ENCODE results near the gene HECTD4. TPM values are rescaled to one million over a fixed set of nuclear protein-coding genes. Genes with fewer than 3 reads are reported as not detected.
A peak's percentile ranks its signal among the peaks of the same experiment; 100 is the strongest.

HECTD4 gene
- total RNA-seq, 2 donors from 2014 or later: 46.6 to 48.2 TPM

DNA sequence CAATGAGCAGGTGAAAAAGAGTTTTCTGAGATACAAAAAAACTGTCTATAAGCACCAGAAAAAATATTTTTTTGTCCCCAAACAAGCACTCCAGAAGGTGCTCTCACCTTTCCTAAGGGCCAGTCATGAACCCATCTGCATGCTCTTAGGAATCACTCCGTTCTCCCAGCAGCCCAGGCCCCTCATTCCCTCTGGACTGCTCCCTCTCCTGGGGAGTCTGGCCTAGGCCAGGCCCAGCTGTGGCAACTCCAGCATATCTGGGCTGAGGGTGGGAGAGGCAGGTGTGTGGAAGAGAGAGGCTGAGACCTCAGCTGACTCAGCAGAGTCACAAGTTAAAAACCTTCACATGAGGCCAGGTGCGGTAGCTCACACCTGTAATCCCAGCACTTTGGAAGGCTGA is 202.3 kb downstream of the HECTD4 start:
- Histone ChIP-seq H3K4me1 (ENCODE audit: control insufficient read depth, insufficient read depth, low read length) (no peaks in the 10 kb centered on the region), H3K9me3 (ENCODE audit: control insufficient read depth, low read length) (no peaks in the 10 kb centered on the region), H3K27me3 (ENCODE audit: control insufficient read depth, insufficient read depth, low read length, poor library complexity, severe bottlenecking) (no peaks in the 10 kb centered on the region), H3K36me3 (ENCODE audit: control insufficient read depth, insufficient read depth, low read length) (peaks cover 64% of the 10 kb centered on the region), H3K4me3 (ENCODE audit: low read length) (no peak overlapping the region), H3K9ac (ENCODE audit: extremely low read depth, low read length, poor library complexity, severe bottlenecking) (no peak overlapping the region), H3K27ac (ENCODE audit: low read depth, low read length) (no peak overlapping the region)
- Mint-ChIP-seq H3K27ac (peak overlapping the region; percentile 19), H3K27me3 (ENCODE audit: insufficient read depth) (no peaks in the 10 kb centered on the region), H3K9me3 (no peaks in the 10 kb centered on the region), H3K4me1 (no peaks in the 10 kb centered on the region), H3K4me3 (no peak overlapping the region), H3K36me3 (ENCODE audit: low read depth) (peaks cover 57% of the 10 kb centered on the region)
- TF ChIP-seq, protein P1, sequence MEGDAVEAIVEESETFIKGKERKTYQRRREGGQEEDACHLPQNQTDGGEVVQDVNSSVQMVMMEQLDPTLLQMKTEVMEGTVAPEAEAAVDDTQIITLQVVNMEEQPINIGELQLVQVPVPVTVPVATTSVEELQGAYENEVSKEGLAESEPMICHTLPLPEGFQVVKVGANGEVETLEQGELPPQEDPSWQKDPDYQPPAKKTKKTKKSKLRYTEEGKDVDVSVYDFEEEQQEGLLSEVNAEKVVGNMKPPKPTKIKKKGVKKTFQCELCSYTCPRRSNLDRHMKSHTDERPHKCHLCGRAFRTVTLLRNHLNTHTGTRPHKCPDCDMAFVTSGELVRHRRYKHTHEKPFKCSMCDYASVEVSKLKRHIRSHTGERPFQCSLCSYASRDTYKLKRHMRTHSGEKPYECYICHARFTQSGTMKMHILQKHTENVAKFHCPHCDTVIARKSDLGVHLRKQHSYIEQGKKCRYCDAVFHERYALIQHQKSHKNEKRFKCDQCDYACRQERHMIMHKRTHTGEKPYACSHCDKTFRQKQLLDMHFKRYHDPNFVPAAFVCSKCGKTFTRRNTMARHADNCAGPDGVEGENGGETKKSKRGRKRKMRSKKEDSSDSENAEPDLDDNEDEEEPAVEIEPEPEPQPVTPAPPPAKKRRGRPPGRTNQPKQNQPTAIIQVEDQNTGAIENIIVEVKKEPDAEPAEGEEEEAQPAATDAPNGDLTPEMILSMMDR (conservative IDR thresholded peaks at IDR 0.05): peak; percentile 44
- peak; percentile 67 for DNase-seq
- 88 to 100% methylated on average over 1 to 2 of the region's 2 CpGs for WGBS, 2 experiments (ENCODE audit: insufficient coverage in 1 of 2, insufficient read length in 1 of 2)

DNA sequence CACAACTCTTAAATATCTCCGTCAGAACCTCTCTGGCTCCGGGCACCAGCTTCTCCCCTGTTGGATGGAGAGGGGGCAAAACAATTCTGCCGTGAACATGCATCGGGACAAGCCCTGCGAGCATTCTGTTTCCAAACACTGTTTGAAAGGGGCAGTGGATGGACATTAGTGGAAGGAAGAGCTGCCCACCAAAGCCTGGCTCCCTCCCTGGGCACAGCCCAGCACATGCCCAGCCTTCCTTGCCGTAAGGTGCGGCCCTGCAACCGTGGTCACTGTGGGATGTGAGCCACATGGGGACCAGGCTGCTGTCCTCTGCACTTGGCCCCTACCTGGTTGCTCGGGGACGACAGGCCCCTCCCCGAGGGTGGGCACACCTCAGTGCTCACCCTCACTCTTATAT is 202.9 kb downstream of the HECTD4 start:
- peaks cover 60% of the 10 kb centered on the region for H3K36me3 Mint-ChIP-seq (ENCODE audit: low read depth)
- WGBS, 2 experiments (ENCODE audit: insufficient coverage in 1 of 2, insufficient read length in 1 of 2): 85 to 94% methylated on average over 9 to 11 of the region's 11 CpGs
- Histone ChIP-seq H3K4me3 (ENCODE audit: low read length) (no peak overlapping the region), H3K36me3 (ENCODE audit: control insufficient read depth, insufficient read depth, low read length) (peaks cover 65% of the 10 kb centered on the region), H3K4me1 (ENCODE audit: control insufficient read depth, insufficient read depth, low read length) (no peaks in the 10 kb centered on the region), H3K9ac (ENCODE audit: extremely low read depth, low read length, poor library complexity, severe bottlenecking) (no peak overlapping the region), H3K27me3 (ENCODE audit: control insufficient read depth, insufficient read depth, low read length, poor library complexity, severe bottlenecking) (no peaks in the 10 kb centered on the region), H3K27ac (ENCODE audit: low read depth, low read length) (no peak overlapping the region), H3K9me3 (ENCODE audit: control insufficient read depth, low read length) (no peaks in the 10 kb centered on the region)
- no peaks in the 10 kb centered on the region for H3K4me1 Mint-ChIP-seq
- no peak overlapping the region for H3K4me3 Mint-ChIP-seq
- no peaks in the 10 kb centered on the region for H3K27me3 Mint-ChIP-seq (ENCODE audit: insufficient read depth)
- H3K27ac Mint-ChIP-seq: no peak overlapping the region
- H3K9me3 Mint-ChIP-seq: no peaks in the 10 kb centered on the region
- DNase-seq: peak; percentile 23
- TF ChIP-seq, protein P1 (conservative IDR thresholded peaks at IDR 0.05): no peak

DNA sequence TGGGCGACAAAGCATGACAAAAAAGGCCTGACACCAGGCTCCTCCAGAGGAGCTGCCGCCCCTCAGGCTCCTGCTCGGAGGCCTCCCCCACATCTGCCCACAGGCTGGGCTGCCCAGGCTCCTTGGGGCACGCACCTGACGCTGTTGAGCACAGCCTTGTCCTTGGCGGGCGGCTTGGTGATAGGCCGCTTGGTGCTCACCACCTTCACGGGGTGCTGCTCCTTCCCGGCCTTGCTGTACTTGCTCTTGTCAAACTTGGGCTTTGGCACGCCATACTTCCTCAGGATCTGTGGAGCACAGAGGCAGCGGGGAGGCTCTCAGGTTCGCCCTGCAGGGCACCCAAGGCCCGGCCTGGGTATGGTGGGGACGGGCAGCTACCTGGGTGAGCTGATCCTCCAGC is 203.4 kb downstream of the HECTD4 start:
- Histone ChIP-seq H3K4me1 (ENCODE audit: control insufficient read depth, insufficient read depth, low read length) (no peaks in the 10 kb centered on the region), H3K27me3 (ENCODE audit: control insufficient read depth, insufficient read depth, low read length, poor library complexity, severe bottlenecking) (no peaks in the 10 kb centered on the region), H3K9ac (ENCODE audit: extremely low read depth, low read length, poor library complexity, severe bottlenecking) (no peak overlapping the region), H3K9me3 (ENCODE audit: control insufficient read depth, low read length) (no peaks in the 10 kb centered on the region), H3K4me3 (ENCODE audit: low read length) (no peak overlapping the region), H3K36me3 (ENCODE audit: control insufficient read depth, insufficient read depth, low read length) (peaks cover 62% of the 10 kb centered on the region), H3K27ac (ENCODE audit: low read depth, low read length) (no peak overlapping the region)
- TF ChIP-seq, protein P1 (conservative IDR thresholded peaks at IDR 0.05): no peak
- H3K27ac Mint-ChIP-seq: no peak overlapping the region
- no peak overlapping the region for H3K4me3 Mint-ChIP-seq
- peaks cover 58% of the 10 kb centered on the region for H3K36me3 Mint-ChIP-seq (ENCODE audit: low read depth)
- no peaks in the 10 kb centered on the region for H3K4me1 Mint-ChIP-seq
- H3K9me3 Mint-ChIP-seq: no peaks in the 10 kb centered on the region
- DNase-seq: peak; percentile 47
- WGBS, 2 experiments (ENCODE audit: insufficient coverage in 1 of 2, insufficient read length in 1 of 2): 94 to 100% methylated on average over 11 to 15 of the region's 15 CpGs
- H3K27me3 Mint-ChIP-seq (ENCODE audit: insufficient read depth): no peaks in the 10 kb centered on the region

Measured in endodermal cell (in vitro differentiated cells).